GM10847 (cell line): Measurements from ENCODE around the gene GAGE12G.
"Not testable (repeated sequence)": the region's sequence is repeated elsewhere in the genome, so short reads cannot be mapped to it uniquely, and the experiment has no call there.

Experiments
- POLR2A ChIP-seq: IDR thresholded peaks from 2 replicates; pipeline ENCODE4 v1.6.1; 2011; ENCODE audit not compliant: insufficient read length; ENCODE audit errors: extremely low read depth

The GAGE12G gene, protein sequence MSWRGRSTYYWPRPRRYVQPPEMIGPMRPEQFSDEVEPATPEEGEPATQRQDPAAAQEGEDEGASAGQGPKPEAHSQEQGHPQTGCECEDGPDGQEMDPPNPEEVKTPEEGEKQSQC

DNA sequence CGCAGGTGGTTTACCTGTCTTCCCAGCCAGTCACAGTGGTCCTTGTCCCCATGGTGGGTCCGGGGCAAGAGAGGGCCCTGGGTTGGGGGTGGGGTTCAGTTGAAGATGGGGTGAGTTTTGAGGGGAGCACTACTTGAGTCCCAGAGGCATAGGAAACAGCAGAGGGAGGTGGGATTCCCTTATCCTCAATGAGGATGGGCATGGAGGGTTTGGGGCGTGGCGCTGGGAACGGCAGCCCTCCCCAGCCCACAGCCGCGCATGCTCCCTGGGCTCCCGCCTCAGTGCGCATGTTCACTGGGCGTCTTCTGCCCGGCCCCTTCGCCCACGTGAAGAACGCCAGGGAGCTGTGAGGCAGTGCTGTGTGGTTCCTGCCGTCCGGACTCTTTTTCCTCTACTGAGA is at the start of gene GAGE12G:
GAGE12G (plus strand) TSS at position 301 of the 400 bp plus-strand sequence. CDS start 1,155 bp downstream, outside the sequence.
- not testable (repeated sequence) for TF ChIP-seq POLR2A

DNA sequence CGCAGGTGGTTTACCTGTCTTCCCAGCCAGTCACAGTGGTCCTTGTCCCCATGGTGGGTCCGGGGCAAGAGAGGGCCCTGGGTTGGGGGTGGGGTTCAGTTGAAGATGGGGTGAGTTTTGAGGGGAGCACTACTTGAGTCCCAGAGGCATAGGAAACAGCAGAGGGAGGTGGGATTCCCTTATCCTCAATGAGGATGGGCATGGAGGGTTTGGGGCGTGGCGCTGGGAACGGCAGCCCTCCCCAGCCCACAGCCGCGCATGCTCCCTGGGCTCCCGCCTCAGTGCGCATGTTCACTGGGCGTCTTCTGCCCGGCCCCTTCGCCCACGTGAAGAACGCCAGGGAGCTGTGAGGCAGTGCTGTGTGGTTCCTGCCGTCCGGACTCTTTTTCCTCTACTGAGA is 38.3 kb upstream of the GAGE12G start, which contains the start of gene GAGE12C:
GAGE12C (plus strand) TSS at position 301 of the 400 bp plus-strand sequence. CDS start 1,155 bp downstream, outside the sequence.
- not testable (repeated sequence) for TF ChIP-seq POLR2A

DNA sequence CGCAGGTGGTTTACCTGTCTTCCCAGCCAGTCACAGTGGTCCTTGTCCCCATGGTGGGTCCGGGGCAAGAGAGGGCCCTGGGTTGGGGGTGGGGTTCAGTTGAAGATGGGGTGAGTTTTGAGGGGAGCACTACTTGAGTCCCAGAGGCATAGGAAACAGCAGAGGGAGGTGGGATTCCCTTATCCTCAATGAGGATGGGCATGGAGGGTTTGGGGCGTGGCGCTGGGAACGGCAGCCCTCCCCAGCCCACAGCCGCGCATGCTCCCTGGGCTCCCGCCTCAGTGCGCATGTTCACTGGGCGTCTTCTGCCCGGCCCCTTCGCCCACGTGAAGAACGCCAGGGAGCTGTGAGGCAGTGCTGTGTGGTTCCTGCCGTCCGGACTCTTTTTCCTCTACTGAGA is 28.8 kb upstream of the GAGE12G start, which contains the start of gene GAGE12D:
GAGE12D (plus strand) TSS at position 301 of the 400 bp plus-strand sequence. CDS start 1,155 bp downstream, outside the sequence.
- not testable (repeated sequence) for TF ChIP-seq POLR2A

DNA sequence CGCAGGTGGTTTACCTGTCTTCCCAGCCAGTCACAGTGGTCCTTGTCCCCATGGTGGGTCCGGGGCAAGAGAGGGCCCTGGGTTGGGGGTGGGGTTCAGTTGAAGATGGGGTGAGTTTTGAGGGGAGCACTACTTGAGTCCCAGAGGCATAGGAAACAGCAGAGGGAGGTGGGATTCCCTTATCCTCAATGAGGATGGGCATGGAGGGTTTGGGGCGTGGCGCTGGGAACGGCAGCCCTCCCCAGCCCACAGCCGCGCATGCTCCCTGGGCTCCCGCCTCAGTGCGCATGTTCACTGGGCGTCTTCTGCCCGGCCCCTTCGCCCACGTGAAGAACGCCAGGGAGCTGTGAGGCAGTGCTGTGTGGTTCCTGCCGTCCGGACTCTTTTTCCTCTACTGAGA is 19.2 kb upstream of the GAGE12G start, which contains the start of gene GAGE12E:
GAGE12E (plus strand) TSS at position 301 of the 400 bp plus-strand sequence. CDS start 1,155 bp downstream, outside the sequence.
- not testable (repeated sequence) for TF ChIP-seq POLR2A

DNA sequence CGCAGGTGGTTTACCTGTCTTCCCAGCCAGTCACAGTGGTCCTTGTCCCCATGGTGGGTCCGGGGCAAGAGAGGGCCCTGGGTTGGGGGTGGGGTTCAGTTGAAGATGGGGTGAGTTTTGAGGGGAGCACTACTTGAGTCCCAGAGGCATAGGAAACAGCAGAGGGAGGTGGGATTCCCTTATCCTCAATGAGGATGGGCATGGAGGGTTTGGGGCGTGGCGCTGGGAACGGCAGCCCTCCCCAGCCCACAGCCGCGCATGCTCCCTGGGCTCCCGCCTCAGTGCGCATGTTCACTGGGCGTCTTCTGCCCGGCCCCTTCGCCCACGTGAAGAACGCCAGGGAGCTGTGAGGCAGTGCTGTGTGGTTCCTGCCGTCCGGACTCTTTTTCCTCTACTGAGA is 9.7 kb upstream of the GAGE12G start, which contains the start of gene GAGE12F:
GAGE12F (plus strand) TSS at position 301 of the 400 bp plus-strand sequence. CDS start 1,155 bp downstream, outside the sequence.
- TF ChIP-seq POLR2A, result not testable (repeated sequence)

DNA sequence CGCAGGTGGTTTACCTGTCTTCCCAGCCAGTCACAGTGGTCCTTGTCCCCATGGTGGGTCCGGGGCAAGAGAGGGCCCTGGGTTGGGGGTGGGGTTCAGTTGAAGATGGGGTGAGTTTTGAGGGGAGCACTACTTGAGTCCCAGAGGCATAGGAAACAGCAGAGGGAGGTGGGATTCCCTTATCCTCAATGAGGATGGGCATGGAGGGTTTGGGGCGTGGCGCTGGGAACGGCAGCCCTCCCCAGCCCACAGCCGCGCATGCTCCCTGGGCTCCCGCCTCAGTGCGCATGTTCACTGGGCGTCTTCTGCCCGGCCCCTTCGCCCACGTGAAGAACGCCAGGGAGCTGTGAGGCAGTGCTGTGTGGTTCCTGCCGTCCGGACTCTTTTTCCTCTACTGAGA is 9.4 kb downstream of the GAGE12G start, which contains the start of gene GAGE12H:
GAGE12H (plus strand) TSS at position 301 of the 400 bp plus-strand sequence. CDS start 1,155 bp downstream, outside the sequence.
- TF ChIP-seq POLR2A, result not testable (repeated sequence)

DNA sequence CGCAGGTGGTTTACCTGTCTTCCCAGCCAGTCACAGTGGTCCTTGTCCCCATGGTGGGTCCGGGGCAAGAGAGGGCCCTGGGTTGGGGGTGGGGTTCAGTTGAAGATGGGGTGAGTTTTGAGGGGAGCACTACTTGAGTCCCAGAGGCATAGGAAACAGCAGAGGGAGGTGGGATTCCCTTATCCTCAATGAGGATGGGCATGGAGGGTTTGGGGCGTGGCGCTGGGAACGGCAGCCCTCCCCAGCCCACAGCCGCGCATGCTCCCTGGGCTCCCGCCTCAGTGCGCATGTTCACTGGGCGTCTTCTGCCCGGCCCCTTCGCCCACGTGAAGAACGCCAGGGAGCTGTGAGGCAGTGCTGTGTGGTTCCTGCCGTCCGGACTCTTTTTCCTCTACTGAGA is 19.0 kb downstream of the GAGE12G start, which contains the start of gene GAGE2A:
GAGE2A (plus strand) TSS at position 301 of the 400 bp plus-strand sequence. CDS start 1,155 bp downstream, outside the sequence.
- not testable (repeated sequence) for TF ChIP-seq POLR2A

DNA sequence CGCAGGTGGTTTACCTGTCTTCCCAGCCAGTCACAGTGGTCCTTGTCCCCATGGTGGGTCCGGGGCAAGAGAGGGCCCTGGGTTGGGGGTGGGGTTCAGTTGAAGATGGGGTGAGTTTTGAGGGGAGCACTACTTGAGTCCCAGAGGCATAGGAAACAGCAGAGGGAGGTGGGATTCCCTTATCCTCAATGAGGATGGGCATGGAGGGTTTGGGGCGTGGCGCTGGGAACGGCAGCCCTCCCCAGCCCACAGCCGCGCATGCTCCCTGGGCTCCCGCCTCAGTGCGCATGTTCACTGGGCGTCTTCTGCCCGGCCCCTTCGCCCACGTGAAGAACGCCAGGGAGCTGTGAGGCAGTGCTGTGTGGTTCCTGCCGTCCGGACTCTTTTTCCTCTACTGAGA is 28.5 kb downstream of the GAGE12G start, which contains the start of gene GAGE1:
GAGE1 (plus strand) TSS at position 301 of the 400 bp plus-strand sequence. CDS start 1,155 bp downstream, outside the sequence.
- TF ChIP-seq POLR2A, result not testable (repeated sequence)

DNA sequence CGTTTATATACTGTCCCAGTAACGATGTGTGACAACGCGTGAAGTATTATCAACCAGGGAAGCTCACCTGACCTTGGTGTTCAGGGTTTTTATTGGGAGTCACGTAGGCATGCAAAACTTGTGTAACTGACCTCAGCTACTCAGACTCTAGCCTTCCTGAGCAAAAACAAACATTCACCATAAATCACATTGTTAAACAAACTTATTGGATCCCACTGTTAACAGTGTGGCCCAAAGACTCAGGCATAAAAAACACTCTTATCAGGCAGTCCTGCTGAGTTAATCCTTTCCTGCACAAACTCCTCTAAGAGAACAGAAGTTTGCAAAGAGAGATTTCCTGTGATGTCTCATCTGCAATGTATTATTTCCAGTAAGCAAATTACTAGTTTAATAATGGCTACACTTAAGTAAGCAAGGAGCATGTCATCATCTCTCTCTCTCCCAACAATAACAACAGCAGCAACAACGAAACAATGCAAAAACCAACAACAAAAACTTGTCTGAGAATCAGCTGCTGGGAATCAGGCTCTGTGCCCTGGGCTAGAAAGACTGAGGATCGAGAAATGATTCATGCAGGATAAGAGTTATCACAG is 40.6 kb downstream of the GAGE12G start:
- TF ChIP-seq POLR2A, result no peak

DNA sequence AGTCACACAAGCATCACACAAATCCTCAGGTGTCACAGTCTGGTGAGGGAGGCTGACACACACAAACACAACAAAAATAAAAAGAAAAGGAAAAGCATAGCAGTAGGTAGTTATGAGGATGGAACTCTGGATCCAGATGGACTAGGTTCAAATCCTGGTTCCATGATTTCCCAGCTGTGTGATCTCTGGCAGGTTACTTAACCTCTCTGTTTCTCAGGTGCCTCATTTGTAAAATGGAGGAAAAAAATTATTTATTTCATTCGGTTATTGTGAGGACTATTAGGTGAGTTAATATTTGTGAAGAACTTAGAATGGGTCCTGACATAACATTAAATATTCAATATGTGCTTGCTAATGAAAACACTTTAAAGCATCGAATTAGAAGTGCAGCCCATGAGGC is 48.4 kb downstream of the GAGE12G start:
- no peak for TF ChIP-seq POLR2A
